COR-L47 (cell line): ENCODE results near the gene M6PR.
"Not testable (repeated sequence)": the region's sequence is repeated elsewhere in the genome, so short reads cannot be mapped to it uniquely, and the experiment has no call there.

Experiments used
- DNase-seq: peaks from one replicate; lab custom pipeline; 2025; lab: John Stamatoyannopoulos, UW

Gene M6PR

GRCh38 chr12:8912914-8913313 lies 36.5 kb downstream of the M6PR start:
- DNase-seq: no peak

- no peak for DNase-seq
Observed at GRCh38 chr12:8911606-8912268, 37.7 kb downstream of the M6PR start.

- DNase-seq: no peak
Observed at GRCh38 chr12:8909752-8910151, 39.7 kb downstream of the M6PR start.

GRCh38 chr12:8907513-8907912 lies 41.9 kb downstream of the M6PR start:
- no peak for DNase-seq

- DNase-seq: no peak
Observed at GRCh38 chr12:8906266-8907180, 42.9 kb downstream of the M6PR start.

- DNase-seq: no peak
Observed at GRCh38 chr12:8905546-8905945, 43.9 kb downstream of the M6PR start.

GRCh38 chr12:8904665-8905064 lies 44.8 kb downstream of the M6PR start:
- DNase-seq: no peak

DNA sequence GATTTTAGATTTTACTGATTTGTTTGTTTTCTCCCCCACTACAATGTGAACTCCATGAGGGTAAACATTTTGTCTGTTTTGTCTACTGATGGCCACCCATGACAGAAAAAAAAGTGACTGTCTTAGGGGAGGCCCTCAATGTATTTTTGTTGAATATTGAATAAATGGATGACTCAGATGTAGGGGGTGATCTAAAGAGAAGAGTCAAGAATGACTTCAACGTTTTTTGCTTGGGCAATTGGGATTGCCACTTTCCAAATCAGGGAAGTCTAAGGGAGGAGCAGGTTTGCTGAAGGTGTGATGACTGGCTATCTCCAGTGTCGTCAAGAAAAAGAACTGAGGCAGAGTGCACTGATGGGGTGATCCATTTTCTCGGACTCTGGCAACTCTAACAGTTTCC lies 45.8 kb downstream of the M6PR start:
- DNase-seq: no peak

GRCh38 chr12:8902703-8903102 lies 46.7 kb downstream of the M6PR start:
- DNase-seq: not testable (repeated sequence)

- DNase-seq: no peak
Observed at GRCh38 chr12:8899830-8900229, 49.6 kb downstream of the M6PR start.

DNA sequence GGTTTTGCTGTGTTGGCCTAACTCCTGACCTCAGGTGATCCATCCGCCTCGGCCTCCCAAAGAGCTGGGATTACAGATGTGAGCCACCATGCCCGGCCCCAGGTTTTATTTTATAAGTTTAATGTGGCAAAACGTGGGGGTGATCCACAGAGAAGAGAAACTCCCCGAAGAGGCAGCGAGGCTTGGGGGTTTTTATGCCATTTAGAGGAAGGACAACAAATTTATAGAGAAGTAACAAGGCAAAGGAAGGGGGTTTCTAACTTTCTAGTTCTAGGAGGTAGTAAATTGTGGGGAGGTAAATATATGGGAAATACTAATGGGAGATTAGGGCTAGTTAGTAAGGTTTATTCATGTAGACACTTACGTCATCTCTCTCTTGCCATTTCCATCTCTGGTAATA lies 52.4 kb downstream of the M6PR start:
- no peak for DNase-seq

GRCh38 chr12:8894986-8895385 lies 54.5 kb downstream of the M6PR start:
- no peak for DNase-seq

DNA sequence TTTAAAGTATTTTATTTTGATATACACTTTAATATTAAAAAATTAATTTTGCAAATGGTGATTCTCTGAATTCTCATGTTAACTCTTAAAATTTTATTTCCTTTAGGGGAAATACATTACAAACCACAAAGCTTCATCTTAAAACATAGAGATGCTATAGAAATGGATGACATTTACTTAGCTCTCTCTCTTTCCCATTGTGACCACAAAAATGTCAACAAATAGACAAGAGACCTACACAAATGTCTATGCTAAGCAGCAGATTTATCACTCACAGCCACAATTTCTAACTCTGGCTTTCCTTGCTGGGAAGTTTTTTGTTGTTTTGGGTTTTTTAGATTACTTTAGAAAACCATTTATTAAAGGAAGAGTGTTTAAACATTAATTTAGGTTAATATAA lies 55.1 kb downstream of the M6PR start:
- no peak for DNase-seq

DNA sequence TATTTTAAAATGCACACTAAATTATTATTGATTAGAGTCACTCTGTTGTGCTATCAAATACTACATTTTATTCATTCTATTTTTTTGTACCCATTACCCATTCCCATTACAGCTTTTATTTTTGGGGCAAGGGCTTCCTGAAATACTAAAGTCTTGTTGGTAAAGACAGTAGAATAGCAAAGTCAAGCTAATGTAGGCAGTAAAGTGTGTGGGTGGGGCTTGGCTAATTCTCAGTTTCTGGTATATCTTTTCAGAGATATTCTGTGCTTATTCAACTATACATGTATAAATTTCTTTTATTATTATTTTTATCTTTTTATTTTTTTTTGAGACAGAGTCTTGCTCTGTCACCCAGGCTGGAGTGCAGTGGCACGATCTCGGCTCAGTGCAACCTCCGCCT lies 57.5 kb downstream of the M6PR start:
- no peak for DNase-seq
